Body of pancreas (tissue), 4 donors: ENCODE measurements around the gene PLXNA1. TPM values are rescaled to one million over a fixed set of nuclear protein-coding genes. Genes with fewer than 3 reads are reported as not detected.

ENCODE experiments used
- ATAC-seq: fragments of 150-250 bp; one replicate; pipeline ENCODE4 v1.9.1; 2016
- DNase-seq, 4 donors: peaks; one replicate each; pipeline ENCODE4 v3.0.0-alpha.2; 2019
- H3K27ac ChIP-seq, 4 donors: fragments of 200-600 bp; sonication (generic); 1 replicate in 3 of 4; 2 replicates in 1 of 4; pipeline versions ENCODE4 v1.5.1 to v1.6.1; 2016 to 2019; ENCODE audit warnings: mild to moderate bottlenecking in 1 of 4, mixed read lengths in 1 of 4, moderate library complexity in 1 of 4
- H3K27me3 ChIP-seq, 2 donors: fragments of 200-600 bp; sonication (generic); one replicate each; pipeline ENCODE4 v1.6.0; 2016; ENCODE audit warnings: mild to moderate bottlenecking in 1 of 2
- H3K36me3 ChIP-seq, 2 donors: fragments of 200-600 bp; sonication (generic); replicated peaks in 1 of 2; 2 replicates each; pipeline ENCODE4 v1.5.1; 2016; ENCODE audit warnings: low read depth in 2 of 2; ENCODE audit not compliant: insufficient read depth in 1 of 2
- H3K4me1 ChIP-seq: fragments of 200-600 bp; sonication (generic); one replicate; pipeline ENCODE4 v1.6.0; 2016
- H3K4me3 ChIP-seq, 2 donors: fragments of 200-600 bp; sonication (generic); 1 replicate in 1 of 2; 2 replicates in 1 of 2; pipeline ENCODE4 v1.5.1; 2016 to 2019
- H3K9me3 ChIP-seq, 3 donors: fragments of 200-600 bp; sonication (generic); 1 replicate in 2 of 3; 2 replicates in 1 of 3; pipeline ENCODE4 v1.5.1; 2016
- POLR2A ChIP-seq, 3 donors: fragments of 450-650 bp; IDR thresholded peaks; one replicate each; pipeline ENCODE4 v1.6.1; 2016; ENCODE audit warnings: antibody characterized with exemption in 3 of 3, mild to moderate bottlenecking in 2 of 3
- WGBS, 2 donors: methylation state at CpG; one replicate each; pipeline ENCODE4 v1.1.5; 2017; 5-methylcytosine and 5-hydroxymethylcytosine counted together
- intact Hi-C: fragments of 100-400 bp; cut with DNase I; formaldehyde crosslinking; loops from one replicate; pipeline ENCODE4 v1.15.1; 2023
- total RNA-seq, 2 donors: library from RNA; depleted of rRNA; stranded (reverse); fragments of >200 nt; gene quantifications; one replicate each; pipeline ENCODE4 v1.1.0, GENCODE V29; 2016
- TF ChIP-seq, protein P1 (sequence below), 7 experiments: fragments of 450-650 bp in 4 of 7; fragments of 200-600 bp in 3 of 7; sonication (generic) in 3 of 7; IDR thresholded peaks; one replicate each; pipeline ENCODE4 v1.5.1; 2016 to 2019; ENCODE audit warnings: antibody characterized with exemption in 7 of 7

PLXNA1 gene
- total RNA-seq, 2 donors from 2014 or later: 13.2 to 25.1 TPM

DNA sequence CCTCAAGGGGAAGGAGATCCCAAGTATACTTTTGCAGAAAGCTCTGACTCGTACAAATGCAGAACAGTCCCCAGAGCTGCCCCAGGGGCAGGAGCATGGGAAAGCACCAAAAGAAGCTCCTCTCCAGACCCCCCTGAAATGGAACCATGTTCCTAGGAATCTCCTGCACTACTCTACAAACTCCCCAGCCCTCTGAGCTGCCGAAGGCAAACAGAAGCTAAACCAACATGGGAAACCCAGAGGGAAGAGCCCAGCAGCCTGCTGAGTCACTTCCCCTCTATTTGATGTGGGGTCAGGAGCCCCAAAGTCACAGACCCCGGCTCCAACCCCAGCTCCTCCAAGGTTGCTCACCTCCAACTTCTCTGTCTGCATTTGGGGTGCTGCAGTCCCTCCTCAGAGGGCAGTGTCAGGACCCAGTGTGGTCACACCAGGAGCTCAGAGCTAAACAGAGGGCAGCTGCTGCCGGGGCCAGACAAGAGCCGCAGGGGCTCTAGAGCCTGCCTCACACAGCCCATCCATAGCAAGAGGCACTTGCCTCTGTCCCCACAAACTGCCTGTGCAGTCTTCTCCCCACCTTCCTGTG, 3.8 kb upstream of the PLXNA1 start:
- Histone ChIP-seq H3K4me3 (no peak overlapping the region), H3K9me3 (peaks cover 0 to under 1% (median 0%) of the 10 kb centered on the region in 3 donors), H3K36me3 (no peaks in the 10 kb centered on the region), H3K27ac (no peak overlapping the region), H3K27me3 (no peaks in the 10 kb centered on the region), H3K4me1 (peaks cover 12% of the 10 kb centered on the region)
- DNase-seq (no peak), ATAC-seq (no peak)
- 5 to 44% methylated on average over 2 to 5 of the region's 5 CpGs for WGBS, 2 donors
- no peak for TF ChIP-seq POLR2A (IDR thresholded peaks at IDR 0.05)
- TF ChIP-seq, protein P1, sequence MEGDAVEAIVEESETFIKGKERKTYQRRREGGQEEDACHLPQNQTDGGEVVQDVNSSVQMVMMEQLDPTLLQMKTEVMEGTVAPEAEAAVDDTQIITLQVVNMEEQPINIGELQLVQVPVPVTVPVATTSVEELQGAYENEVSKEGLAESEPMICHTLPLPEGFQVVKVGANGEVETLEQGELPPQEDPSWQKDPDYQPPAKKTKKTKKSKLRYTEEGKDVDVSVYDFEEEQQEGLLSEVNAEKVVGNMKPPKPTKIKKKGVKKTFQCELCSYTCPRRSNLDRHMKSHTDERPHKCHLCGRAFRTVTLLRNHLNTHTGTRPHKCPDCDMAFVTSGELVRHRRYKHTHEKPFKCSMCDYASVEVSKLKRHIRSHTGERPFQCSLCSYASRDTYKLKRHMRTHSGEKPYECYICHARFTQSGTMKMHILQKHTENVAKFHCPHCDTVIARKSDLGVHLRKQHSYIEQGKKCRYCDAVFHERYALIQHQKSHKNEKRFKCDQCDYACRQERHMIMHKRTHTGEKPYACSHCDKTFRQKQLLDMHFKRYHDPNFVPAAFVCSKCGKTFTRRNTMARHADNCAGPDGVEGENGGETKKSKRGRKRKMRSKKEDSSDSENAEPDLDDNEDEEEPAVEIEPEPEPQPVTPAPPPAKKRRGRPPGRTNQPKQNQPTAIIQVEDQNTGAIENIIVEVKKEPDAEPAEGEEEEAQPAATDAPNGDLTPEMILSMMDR (IDR thresholded peaks at IDR 0.05): no peak
- intact Hi-C loops: no loop called here

DNA sequence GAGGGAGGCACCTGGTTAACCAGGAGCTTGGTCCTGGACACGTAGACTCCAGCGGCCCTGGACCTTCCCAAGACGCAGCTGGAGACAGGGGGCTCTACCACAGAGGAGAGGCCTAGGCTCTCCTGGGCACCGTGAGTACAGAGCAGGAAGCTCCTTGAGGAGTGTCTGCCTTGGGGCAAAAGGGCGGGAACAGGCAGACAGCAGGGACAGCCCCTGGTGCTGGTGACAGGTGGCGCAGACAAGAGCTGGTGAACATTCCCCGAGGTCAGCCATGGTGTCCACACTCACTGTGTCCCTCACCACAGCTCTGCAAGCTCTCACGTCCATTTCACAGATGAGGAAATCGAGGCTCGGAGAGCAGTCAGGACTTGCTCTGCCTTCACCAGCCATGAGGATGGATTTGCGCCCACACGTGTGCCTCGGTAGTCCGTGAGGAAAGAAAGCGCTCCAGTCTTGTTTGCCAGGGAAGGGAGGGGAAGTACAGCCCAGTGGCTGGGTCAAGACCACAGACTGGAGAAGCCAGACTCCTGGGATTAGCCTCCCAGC, 2.6 kb upstream of the PLXNA1 start:
- no peak overlapping the region for H3K4me3 ChIP-seq
- H3K27ac ChIP-seq: no peak overlapping the region
- intact Hi-C loops: no loop called here
- ATAC-seq: no peak
- DNase-seq: no peak
- no peaks in the 10 kb centered on the region for H3K36me3 ChIP-seq
- TF ChIP-seq, protein P1 (IDR thresholded peaks at IDR 0.05): no peak
- TF ChIP-seq POLR2A (IDR thresholded peaks at IDR 0.05): no peak
- WGBS, 2 donors: 78 to 79% methylated on average over 15 of the region's 15 CpGs
- no peaks in the 10 kb centered on the region for H3K9me3 ChIP-seq
- no peaks in the 10 kb centered on the region for H3K27me3 ChIP-seq
- peaks cover 24% of the 10 kb centered on the region for H3K4me1 ChIP-seq

DNA sequence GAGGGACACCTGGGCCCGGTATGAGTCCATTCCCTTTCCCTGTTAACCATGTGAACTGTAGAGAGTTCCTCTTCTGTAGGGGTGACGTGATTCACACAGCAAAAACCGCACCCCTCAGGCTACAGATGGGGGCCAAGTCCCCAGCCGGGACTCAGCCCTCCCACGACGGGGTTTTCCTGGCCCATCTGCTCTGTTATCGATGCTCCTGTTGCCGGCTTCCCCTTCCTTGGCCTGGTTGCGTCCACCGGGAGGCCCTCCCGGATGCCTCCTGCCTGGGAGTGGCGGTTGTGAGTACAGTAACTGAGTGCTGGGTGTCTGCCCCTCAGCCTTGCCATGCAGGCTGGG, 817 bp upstream of the PLXNA1 start:
- intact Hi-C loops: no loop called here
- no peaks in the 10 kb centered on the region for H3K27me3 ChIP-seq
- DNase-seq (peak in 1 of 4 donors; percentile 34), ATAC-seq (no peak)
- no peak overlapping the region for H3K4me3 ChIP-seq
- H3K4me1 ChIP-seq: peaks cover 36% of the 10 kb centered on the region
- H3K36me3 ChIP-seq: no peaks in the 10 kb centered on the region
- WGBS, 2 donors: 4 to 7% methylated on average over 9 to 12 of the region's 12 CpGs
- no peak for TF ChIP-seq POLR2A (IDR thresholded peaks at IDR 0.05)
- TF ChIP-seq, protein P1 (IDR thresholded peaks at IDR 0.05): no peak
- no peaks in the 10 kb centered on the region for H3K9me3 ChIP-seq
- peak overlapping the region in 3 of 4 donors; percentile 63 to 74 (median 64) for H3K27ac ChIP-seq

DNA sequence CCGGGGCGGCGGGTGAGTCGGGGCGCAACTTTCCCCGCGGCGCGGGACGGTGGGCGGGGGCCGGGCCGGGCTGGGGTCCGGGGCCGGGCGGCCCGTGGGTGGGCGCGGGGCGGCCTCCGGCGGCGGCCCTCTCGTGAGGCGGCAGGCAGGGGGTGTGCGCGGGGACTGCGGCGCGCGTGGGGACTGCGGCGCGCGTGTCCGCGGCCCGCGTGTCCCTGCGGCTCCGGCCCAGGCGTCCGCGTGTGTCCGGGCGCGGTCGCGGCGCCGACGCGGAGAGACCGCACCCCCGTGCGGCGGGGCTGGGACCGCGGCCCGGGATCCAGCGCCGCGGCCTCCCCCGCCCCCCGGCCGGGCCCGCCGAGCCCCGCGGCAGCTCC, 349 bp downstream of the PLXNA1 start:
- ATAC-seq (peak; percentile 25), DNase-seq (no peak)
- Histone ChIP-seq H3K27me3 (no peaks in the 10 kb centered on the region), H3K4me3 (peak overlapping the region; percentile 48 to 55), H3K9me3 (no peaks in the 10 kb centered on the region), H3K4me1 (peaks cover 36% of the 10 kb centered on the region), H3K36me3 (no peaks in the 10 kb centered on the region), H3K27ac (no peak overlapping the region)
- TF ChIP-seq, protein P1 (IDR thresholded peaks at IDR 0.05): peak in 2 of 7 experiments; percentile 20 to 27
- no peak for TF ChIP-seq POLR2A (IDR thresholded peaks at IDR 0.05)
- 0% methylated on average over 34 of the region's 70 CpGs; no CpG with 5 or more reads in 1 of the 2 donors for WGBS, 2 donors
- intact Hi-C loops: no loop called here
